Activated CD4-positive, alpha-beta T cell treated with anti-CD3 and anti-CD28 coated beads, Interleukin-2, amount 50 U/mL, for 4 hours (primary cell): Measurements from ENCODE around the gene RNF125.
"Not testable (repeated sequence)": the region's sequence is repeated elsewhere in the genome, so short reads cannot be mapped to it uniquely, and the experiment has no call there.

Experiments
- DNase-seq, 2 experiments: peaks; one replicate each; pipeline ENCODE4 v3.0.0-alpha.2; 2020

RNF125 gene

DNA sequence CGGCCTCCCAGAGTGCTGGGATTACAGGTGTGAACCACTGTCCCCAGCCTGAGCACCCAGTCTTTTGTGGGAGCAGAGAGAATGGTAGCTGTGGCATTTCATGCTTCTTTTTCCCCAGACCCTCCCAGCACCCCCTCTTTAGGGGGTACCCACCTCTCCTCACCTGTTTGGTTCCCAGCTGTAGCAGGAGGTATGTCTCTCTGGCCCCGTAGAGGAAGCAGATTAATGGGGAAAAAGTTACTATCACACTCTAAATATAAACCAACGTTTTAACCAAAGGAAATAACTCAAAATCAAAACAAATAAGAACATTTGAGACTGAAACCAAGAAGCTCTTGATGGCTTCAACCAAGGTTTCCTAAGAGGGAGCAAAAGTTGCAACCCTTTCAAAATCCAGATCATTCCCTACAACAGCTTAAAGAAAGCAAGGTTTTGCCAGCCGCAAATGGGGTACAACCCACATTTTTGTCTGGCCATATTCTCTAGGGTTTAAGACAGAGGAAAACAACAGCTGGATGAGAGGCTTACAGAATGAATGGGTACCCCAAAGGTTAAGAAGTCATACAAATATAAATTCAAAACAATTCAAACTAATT, 8.0 kb downstream of the RNF125 start:
- DNase-seq, result no peak

DNA sequence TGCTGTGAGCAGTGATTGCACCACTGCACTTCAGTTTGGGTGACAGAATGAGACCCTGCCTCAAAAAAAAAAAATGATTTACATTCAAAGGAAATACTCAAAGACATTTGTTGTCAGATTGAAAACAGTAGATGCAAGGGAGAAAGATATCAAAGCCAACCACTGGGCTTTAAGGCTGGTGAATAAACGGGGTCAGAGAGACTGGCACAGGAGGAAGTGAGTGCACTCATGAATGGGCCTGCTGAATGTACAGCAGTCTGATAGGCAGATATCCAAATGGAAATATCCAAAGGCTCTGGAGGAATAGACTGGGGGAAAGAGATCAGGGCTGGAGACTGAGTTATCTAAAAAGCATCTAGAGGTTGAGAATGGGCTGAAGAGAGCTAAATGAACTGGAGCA, 10.9 kb downstream of the RNF125 start:
- no peak for DNase-seq

DNA sequence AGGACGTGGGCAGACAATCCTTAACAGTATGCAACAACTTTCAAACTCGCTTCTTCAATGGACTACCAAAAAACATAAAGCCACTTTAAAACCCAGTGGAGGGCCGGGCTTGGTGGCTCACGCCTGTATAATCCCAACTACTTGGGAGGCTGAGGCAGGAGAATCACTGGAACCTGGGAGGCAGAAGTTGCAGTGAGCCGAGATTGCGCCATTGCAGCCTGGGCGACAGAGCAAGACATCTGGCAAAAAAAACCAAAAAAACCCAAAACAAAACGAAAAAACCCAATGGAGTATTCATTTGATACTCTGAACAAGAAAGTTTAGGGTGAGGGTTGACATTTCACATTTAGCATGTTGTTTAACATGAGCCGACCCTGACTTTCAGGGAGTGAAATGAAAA, 14.0 kb downstream of the RNF125 start:
- no peak for DNase-seq

DNA sequence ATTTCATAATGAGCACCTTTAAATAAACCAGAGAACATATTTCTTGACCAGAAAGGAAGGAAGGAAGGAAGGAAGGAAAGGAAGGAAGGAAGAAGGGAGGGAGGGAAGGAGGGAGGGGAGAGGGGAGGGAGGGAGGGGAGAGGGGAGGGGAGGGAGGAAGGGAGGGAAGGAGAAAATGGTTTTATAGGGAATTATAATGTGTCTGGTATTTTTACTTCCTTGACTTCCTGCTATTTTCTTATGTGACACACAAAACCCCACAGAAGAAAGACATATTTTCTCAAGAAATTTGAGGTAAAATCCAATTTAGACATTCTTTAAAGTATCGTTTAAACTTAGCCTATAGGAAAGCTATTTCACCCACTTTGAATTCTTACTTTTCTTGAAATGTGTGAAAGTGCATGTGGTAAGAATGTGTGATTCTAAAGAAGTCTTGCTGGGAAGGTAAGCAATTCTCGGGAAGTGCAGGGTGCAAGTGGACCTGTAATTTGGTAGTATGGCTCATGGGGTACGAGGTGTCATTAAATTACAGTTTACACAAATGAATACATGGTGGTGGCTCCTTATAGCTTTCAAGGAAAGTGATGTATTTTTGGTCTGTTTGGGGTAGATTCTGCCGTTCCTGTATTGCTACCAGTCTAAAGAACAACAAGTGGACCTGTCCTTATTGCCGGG, 18.0 kb downstream of the RNF125 start:
- DNase-seq, result no peak

DNA sequence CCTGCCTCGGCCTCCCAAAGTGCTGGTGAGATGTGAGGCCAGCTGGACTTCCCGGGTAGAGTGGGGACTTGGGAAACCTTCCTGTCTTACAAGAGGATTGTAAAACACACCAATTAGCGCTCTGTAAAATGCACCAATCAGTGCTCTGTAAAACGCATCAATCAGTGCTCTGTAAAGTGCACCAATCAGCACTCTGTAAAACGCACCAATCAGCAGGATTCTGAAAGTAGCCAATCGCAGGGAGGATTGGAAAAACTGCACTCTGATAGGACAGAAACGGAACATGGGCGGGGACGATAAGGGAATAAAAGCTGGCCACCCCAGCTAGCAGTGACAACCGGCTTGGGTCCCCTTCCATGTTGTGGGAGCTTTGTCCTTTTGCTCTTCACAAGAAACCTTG, 19.0 kb downstream of the RNF125 start:
- DNase-seq, result no peak

DNA sequence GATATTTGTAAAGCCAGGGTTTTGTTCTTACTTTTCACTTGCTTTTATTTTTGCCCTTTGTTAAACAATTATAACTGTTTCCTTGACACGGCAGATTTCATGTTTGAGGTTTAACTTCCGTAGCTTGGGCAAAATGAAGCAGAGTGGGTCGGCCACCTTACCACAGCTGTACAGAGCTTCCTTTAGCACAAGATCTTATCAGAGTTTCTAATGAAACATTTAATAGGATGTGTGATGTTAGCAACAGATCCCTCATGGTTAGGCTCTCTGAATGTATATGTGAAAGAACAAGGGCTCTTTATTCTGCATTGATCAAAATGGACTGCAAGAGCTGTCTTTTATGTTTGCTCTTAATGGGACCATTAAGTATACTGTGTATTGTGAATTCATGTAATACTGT, 22.3 kb downstream of the RNF125 start:
- DNase-seq, result peak; percentile 27 to 40

DNA sequence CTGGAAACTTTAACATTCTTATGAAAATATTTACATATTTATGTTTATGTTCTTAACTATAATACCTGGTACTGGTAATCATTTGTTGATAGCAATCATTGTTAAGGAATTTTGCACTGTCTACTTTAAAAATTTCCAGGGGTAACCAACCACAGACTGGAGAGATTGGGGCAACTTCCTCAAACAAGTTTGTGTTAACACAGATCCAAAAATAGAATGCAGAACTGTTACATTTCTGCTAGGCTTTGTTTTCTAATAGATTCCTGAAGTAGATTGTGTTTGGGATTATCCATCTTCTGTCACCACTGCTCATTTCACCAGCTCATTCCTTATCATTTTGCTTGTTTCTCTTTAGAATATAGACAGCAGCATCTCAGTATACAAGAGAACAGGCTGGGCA, 23.7 kb downstream of the RNF125 start:
- DNase-seq, result no peak

DNA sequence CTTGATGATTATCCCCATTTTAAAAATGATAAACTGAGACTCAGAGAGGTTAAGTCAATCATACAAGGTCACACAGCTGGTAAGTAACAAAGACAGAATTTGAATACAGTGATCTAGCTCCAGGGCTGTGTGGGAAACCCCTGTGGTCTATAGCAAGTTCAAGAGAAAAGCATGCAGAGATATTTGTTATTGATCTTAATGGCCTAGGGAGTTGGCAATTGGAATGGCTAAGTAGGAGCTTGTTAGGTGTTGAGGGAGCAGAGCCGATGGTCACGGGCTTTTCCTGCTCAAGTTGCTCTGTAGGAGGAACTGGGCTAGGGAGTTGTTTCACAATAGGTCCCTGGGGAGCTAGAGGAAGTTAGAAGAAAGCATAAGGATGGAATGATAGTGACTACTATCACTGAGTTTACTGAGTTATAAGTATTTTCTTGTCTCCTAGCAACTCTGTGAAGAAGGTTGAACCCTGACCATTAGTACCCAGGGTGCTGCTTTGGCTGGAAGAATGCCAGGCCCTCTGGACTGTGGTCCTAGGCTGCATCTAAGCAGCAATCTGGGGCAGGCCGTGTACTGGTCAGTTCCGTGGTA, 30.0 kb downstream of the RNF125 start:
- no peak for DNase-seq

DNA sequence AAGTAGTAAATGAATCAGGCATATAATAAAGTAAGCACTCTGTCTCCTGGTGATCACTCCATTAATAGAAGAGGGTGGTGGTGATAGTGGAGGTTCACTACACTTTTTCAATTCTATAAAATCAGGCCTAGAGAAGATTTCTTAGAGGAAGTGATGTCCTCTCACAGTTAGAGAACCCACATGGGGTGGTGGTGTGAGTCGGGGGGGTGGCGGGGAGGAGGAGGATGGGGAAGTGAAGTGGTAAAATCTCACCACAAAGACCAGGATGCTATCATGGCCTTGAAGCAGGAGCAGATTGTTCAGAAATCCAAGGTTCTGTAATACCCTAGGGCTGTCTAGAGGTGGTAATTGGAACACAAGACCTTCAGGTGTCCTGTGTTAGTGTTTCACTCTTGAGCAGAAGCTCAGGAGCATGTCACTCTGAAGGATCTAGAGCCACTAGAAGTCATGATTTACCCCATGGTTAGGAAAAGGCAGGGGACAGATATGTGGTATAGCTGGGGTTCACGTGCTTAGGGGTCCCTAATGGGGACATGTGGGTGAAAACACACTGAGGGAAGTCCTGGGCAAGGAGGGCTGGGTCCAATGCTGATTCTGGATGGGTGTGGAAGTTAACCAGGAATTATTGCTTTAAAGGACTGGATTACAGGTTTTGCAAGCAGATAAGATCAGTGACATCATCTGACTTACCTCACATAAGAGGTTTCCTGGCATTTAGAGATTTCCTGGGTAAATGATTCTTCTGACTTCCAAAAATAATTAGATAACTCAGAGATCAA, 31.0 kb downstream of the RNF125 start:
- DNase-seq, result peak; percentile 28 to 32

DNA sequence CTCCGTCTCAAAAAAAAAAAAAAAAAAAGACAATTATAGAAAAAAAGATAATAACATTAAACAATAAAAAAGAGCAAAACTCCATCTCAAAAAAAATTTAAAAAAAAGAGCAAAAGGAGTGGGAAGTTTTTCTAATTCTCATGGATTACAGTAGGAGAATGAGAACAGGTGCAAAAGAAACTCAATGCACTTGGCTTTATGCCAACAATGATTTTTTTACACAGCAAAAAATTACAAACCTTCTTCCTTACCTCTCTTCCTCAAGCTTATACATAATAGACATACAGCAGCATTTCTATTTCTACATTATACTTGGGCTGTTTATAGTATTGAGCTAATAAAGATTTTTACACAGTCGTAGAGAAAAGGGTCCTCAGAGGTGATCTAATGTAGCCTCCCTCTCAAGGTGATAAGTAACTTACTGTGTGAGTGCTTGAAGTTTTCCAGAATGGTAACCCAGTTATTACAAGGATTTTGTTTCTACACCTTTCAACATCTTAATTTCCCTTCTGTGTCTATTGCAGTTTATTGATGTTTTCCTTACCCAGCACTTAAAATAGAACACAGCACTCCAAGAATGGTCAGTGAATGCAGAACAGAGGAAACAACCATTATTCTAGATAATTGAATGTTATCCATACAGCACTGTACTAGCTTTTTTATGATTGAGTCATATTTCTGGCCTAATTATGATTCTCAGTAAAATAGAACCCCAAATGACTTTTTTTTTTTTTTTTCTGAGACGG, 38.2 kb downstream of the RNF125 start:
- DNase-seq, result no peak

DNA sequence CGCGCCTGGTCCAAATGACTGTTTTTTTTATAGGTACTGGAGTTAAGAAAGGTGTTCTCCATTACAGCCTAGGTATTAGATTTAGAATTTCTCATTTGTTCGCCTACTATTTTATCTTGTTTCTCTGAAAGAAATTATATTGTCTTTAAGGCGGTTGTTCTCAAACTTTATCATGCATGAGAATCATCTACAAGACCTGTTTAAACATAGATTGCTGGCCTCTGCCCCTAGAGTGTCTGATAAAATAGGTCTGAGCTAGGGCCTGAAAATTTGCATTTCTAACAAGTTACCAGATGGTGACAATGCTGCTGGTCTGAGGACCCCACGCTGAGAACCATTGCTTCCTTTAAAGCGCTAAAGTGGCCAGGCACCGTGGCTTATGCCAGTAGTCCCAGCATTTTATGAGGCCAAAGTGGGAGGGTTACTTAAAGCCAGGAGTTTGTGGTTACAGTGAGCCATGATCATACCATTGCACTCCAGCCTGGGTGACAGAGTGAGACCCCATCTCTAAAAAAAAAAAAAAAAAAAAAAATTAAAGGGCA, 39.1 kb downstream of the RNF125 start:
- no peak for DNase-seq

DNA sequence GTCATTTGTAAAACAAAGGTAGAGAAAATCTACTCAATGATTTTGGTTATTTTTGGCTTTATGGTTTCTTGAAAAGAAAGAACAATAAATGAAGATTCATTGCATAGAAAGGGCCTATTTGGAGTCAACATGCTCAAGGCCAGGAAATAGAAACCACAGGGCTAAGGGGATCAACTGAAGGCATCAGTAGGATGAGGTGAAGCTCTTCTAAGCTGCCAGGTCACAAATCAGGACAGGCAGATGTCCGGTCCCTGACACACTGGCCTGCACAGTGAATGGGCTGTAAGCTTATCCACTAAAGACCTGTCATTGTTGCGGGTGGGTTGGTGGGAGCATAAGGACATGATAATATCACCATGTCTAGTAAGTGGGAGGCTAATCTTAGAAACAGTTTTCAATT, 41.4 kb downstream of the RNF125 start:
- no peak for DNase-seq

DNA sequence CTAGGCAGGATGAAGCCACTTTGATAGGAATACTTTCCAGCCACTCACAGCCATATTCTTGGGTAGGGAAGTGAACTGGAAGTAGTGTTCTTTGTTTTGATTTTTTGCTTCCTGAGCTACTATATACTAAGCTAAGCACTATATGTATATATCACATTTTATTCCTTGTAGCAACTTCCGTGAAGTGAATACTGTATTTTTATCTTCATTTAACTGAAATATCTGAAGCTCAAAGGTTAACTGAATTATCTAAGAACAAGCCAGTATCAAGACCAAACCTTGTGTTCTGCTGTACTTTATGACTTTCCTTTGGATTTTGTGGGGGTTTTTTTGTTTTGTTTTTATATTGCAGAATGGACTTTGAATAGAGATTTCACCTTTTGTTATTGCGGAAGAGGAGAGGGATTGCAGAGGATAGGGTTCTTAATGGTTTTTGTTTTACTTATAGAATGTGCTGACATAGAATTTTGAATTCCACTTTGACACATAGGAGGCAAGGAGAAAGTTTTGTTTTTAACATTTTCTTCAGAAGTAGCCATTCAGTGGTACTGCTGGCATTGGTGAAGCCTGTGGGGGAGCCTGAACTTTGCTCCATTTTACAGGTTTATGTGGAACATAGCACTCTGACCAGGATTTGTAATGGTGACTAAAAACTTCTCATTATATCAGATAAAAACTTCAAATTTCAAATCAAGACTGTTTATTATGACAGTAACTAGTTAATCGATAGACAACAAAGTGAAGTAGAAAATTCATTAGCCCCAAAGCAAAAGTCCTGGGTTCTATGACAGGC, 48.9 kb downstream of the RNF125 start:
- no peak for DNase-seq

DNA sequence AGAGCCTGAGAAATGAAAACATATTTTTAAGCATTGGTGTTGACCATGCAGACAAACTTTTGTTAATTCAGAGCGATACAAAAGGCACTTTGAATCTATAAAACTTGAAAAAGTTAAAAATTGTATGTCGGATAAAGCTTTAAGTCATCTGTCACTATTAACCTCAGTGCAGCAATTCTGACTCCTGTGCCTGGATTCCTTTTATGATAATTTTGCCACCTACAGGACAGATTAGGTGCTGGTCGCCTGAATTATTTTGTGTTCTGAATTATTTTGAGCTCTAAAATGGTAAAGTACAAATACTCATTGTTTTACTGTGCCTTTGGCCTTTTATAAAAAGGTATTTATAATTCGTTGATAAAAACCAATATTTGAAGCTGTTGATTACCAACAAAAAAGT, 53.7 kb downstream of the RNF125 start:
- no peak for DNase-seq

DNA sequence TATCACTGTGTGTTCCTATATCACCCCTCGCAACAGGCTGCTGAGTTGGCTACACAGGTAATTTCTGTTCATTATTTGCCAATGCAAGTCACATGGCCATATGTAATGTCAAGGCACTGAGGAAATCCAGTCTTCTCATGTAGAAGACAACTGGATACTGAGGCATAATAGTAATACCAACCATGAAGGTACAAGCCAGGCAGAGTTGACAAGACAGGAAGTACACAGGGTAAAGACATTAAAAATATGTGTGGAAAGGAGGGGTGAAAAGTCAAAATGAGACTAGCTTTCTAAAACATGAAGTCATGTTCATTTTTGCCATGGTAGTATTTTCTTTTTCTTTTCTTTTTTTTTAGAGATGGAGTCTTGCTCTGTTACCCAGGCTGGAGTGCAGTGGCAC, 55.6 kb downstream of the RNF125 start:
- no peak for DNase-seq

DNA sequence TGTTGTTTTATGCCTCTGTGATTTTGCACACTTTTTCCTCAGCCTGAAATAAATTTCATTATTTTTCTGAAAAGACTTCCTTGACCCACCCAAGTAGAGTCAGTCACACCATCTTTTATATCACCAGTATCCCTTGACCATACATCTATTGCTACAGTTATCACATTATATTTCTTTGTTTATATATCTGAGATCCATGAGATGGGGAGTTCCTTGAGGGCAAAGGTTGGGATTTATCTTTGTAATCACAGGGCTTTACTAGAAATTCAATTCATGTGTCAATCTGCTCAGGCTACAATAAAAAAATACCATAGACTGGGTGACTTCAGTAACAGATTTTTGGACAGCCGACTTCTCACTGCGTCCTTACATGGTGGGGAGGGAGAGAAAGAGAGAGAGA, 60.2 kb downstream of the RNF125 start:
- no peak for DNase-seq

DNA sequence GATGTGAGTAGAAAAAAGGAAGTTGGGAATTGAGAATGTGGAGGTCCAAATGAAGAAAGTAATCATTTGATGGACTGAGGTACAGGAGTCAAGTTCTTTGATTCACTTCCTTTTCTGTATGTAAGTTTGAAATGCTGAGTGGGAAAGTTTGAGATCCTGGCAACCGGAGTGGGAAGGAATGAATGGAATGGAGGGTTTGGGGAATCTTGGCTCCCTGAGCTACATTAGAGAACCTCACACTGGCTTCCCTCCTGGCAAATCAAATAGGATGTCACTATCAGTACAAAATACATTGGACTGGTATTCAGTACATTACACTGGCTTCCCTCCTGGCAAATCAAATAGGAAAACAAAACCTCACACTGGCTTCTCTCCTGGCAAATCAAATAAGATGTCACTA, 63.3 kb downstream of the RNF125 start:
- DNase-seq, result no peak

DNA sequence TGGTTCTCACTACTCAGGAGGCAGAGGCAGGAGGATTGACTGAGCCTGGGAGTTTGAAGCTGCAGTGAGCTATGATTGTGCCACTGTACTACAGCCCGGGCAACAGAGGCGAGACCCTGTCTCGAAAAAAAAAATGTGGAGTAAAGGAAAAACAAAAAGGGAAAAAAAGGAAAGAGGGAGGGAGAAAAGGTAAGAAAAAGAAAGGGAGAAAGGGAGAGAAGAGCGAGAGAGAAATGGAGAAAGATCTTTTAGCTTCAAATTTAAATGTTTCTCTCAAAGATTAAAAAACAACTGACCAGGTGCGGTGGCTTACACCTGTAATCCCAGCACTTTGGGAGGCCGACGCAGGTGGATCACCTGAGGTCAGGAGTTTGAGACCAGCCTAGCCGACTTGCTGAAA, 65.2 kb downstream of the RNF125 start:
- DNase-seq, result no peak

DNA sequence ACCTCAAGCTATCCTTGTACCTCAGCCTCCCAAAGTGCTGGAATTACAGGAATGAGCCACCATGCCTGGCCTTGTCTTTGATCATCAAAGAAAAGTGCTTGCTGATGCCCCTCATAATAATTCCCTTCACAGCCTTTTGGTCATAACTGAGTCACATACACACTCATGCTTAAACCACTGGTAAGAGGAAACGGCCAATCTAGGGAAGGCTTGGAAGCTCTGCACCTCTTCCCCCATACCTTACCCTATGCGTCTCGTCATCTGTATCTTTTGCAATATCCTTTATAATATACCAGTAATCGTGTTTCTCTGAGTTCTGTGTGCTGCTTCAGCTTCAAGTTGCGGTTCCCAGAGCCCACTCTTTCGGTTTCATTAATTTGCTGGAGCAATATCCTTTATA, 68.3 kb downstream of the RNF125 start:
- DNase-seq, result no peak

DNA sequence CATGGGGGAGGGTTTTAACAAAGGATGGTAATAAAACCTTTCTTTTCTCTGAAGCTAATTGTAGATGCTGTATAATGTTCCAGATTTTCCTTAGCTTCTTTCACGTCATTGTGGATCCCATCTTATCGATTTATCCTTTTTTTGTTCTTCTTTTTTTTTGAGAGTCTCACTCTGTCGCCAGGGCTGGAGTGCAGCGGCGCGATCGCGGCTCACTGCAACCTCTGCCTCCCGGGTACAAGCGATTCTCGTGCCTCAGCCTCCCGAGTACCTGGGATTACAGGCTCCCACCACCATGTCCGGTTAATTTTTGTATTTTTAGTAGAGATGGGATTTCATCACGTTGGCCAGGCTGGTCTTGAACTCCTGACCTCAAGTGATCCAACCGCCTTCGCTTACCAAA, 72.2 kb downstream of the RNF125 start:
- DNase-seq, result not testable (repeated sequence)

DNA sequence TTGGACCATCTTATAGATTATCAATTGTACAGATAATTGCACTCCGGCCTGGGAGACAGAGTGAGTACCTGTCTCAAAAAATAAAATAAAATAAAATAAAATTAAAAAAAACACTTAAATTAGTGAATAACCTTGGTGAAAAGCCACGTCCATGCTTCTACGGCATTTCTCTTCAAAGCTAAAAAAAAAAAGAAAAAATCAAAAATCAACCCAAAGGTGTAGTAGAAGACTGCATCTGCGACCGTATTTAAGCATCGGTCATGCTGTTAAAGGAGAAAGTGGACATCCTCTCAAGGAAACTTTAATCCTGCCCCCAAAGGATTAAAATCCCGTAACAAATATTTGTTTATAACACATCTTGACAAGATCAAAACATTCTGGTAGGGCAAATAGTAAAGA, 72.7 kb downstream of the RNF125 start:
- no peak for DNase-seq
